ENCODE measurements around the gene SLC6A3. TPM values are rescaled to one million over a fixed set of nuclear protein-coding genes. Genes with fewer than 3 reads are reported as not detected.
A peak's percentile ranks its signal among the peaks of the same experiment; 100 is the strongest.

The SLC6A3 gene
- polyA plus RNA-seq, 6 donors from 2014 or later, result 0.09 TPM; not detected in 5

GRCh38 chr5:1449081-1449630 is 3.9 kb upstream of the SLC6A3 start:
- ATAC-seq (ENCODE audit: low read depth in 2 of 2), result no peak
- DNase-seq, result no peak
- Mint-ChIP-seq H3K4me1 (peaks cover 2 to 9% (median 8%) of the 10 kb centered on the region in 3 donors), H3K9me3 (peaks cover 5 to 24% (median 16%) of the 10 kb centered on the region in 7 donors), H3K4me3 (peak overlapping the region in 1 of 8 donors; percentile 11), H3K36me3 (peaks cover 0 to 14% of the 10 kb centered on the region in 2 donors), H3K27me3 (peaks cover 18 to 55% (median 28%) of the 10 kb centered on the region in 3 donors), H3K27ac (no peak overlapping the region)

GRCh38 chr5:1448511-1449011 is 3.3 kb upstream of the SLC6A3 start:
- no peak overlapping the region for H3K27ac Mint-ChIP-seq

GRCh38 chr5:1447671-1448361 is 2.6 kb upstream of the SLC6A3 start:
- Mint-ChIP-seq H3K4me3 (peak overlapping the region in 1 of 8 donors; percentile 53), H3K36me3 (peaks cover 0 to under 1% of the 10 kb centered on the region in 2 donors), H3K9me3 (peaks cover 0 to 11% (median 3%) of the 10 kb centered on the region in 7 donors), H3K4me1 (peaks cover 6 to 21% (median 15%) of the 10 kb centered on the region in 3 donors), H3K27me3 (peaks cover 31 to 60% (median 32%) of the 10 kb centered on the region in 3 donors), H3K27ac (no peak overlapping the region)
- ATAC-seq (ENCODE audit: low read depth in 2 of 2), result no peak
- DNase-seq, result no peak

More at GRCh38 chr5:1448511-1449011, 3.3 kb upstream of the SLC6A3 start:
- Mint-ChIP-seq H3K36me3 (peaks cover 0 to 8% of the 10 kb centered on the region in 2 donors), H3K4me3 (no peak overlapping the region), H3K27me3 (peaks cover 24 to 60% (median 28%) of the 10 kb centered on the region in 3 donors), H3K4me1 (peaks cover 6 to 14% (median 14%) of the 10 kb centered on the region in 3 donors), H3K9me3 (peaks cover 3 to 18% (median 10%) of the 10 kb centered on the region in 7 donors)
- no peak for DNase-seq
- ATAC-seq (ENCODE audit: low read depth in 2 of 2), result no peak

- Mint-ChIP-seq H3K36me3 (no peaks in the 10 kb centered on the region), H3K27me3 (peaks cover 27 to 71% (median 42%) of the 10 kb centered on the region in 3 donors), H3K27ac (peak overlapping the region in 1 of 6 donors; percentile 70), H3K4me3 (peak overlapping the region in 6 of 8 donors; percentile 28 to 70 (median 46)), H3K9me3 (peaks cover 0 to 1% (median 0%) of the 10 kb centered on the region in 7 donors), H3K4me1 (peaks cover 6 to 21% (median 15%) of the 10 kb centered on the region in 3 donors)
- DNase-seq, result no peak
- no peak for ATAC-seq (ENCODE audit: low read depth in 2 of 2)
Observed at GRCh38 chr5:1446602-1447343, 1.5 kb upstream of the SLC6A3 start.

- Mint-ChIP-seq H3K4me1 (peaks cover 6 to 21% (median 15%) of the 10 kb centered on the region in 3 donors), H3K4me3 (peak overlapping the region in 3 of 8 donors; percentile 11 to 76 (median 40))
- peak in 1 of 2 donors; percentile 12 for ATAC-seq (ENCODE audit: low read depth in 2 of 2)
Observed at GRCh38 chr5:1445689-1446601, 705 bp upstream of the SLC6A3 start.

GRCh38 chr5:1444361-1445189 is 665 bp downstream of the SLC6A3 start:
- H3K4me3 Mint-ChIP-seq, result peak overlapping the region; percentile 63 to 92 (median 79)
- H3K36me3 Mint-ChIP-seq, result peaks cover 4 to 16% of the 10 kb centered on the region in 2 donors
- peaks cover 6 to 21% (median 15%) of the 10 kb centered on the region in 3 donors for H3K4me1 Mint-ChIP-seq
- ATAC-seq (ENCODE audit: low read depth in 2 of 2) (peak; percentile 16 to 32), DNase-seq (no peak)
- peaks cover 4 to 10% (median 6%) of the 10 kb centered on the region in 7 donors for H3K9me3 Mint-ChIP-seq
- peaks cover 42 to 87% (median 64%) of the 10 kb centered on the region in 3 donors for H3K27me3 Mint-ChIP-seq
- H3K27ac Mint-ChIP-seq, result peak overlapping the region in 2 of 6 donors; percentile 60 to 73

More at GRCh38 chr5:1445689-1446601, 705 bp upstream of the SLC6A3 start:
- Mint-ChIP-seq H3K27me3 (peaks cover 31 to 78% (median 51%) of the 10 kb centered on the region in 3 donors), H3K36me3 (peaks cover 0 to 2% of the 10 kb centered on the region in 2 donors), H3K9me3 (peaks cover 0 to 1% (median 0%) of the 10 kb centered on the region in 7 donors), H3K27ac (no peak overlapping the region)
- DNase-seq, result no peak

- Mint-ChIP-seq H3K27me3 (peaks cover 39 to 83% (median 64%) of the 10 kb centered on the region in 3 donors), H3K4me3 (peak overlapping the region; percentile 63 to 92 (median 73)), H3K9me3 (peaks cover 4 to 10% (median 6%) of the 10 kb centered on the region in 7 donors), H3K36me3 (peaks cover 4 to 16% of the 10 kb centered on the region in 2 donors), H3K4me1 (peaks cover 6 to 21% (median 15%) of the 10 kb centered on the region in 3 donors), H3K27ac (peak overlapping the region in 3 of 6 donors; percentile 49 to 73 (median 60))
- DNase-seq (no peak), ATAC-seq (ENCODE audit: low read depth in 2 of 2) (peak; percentile 41 to 54)
Observed at GRCh38 chr5:1443991-1444360, 1.3 kb downstream of the SLC6A3 start.

- peak overlapping the region in 1 of 6 donors; percentile 30 for H3K27ac Mint-ChIP-seq
- no peak for ATAC-seq (ENCODE audit: low read depth in 2 of 2)
- peaks cover 4 to 16% of the 10 kb centered on the region in 2 donors for H3K36me3 Mint-ChIP-seq
- H3K9me3 Mint-ChIP-seq, result peaks cover 4 to 10% (median 6%) of the 10 kb centered on the region in 7 donors
- peaks cover 35 to 85% (median 56%) of the 10 kb centered on the region in 3 donors for H3K27me3 Mint-ChIP-seq
- peaks cover 6 to 21% (median 15%) of the 10 kb centered on the region in 3 donors for H3K4me1 Mint-ChIP-seq
- H3K4me3 Mint-ChIP-seq, result peak overlapping the region in 1 of 8 donors; percentile 92
- DNase-seq, result no peak
Observed at GRCh38 chr5:1443171-1443570, 2.1 kb downstream of the SLC6A3 start.

GRCh38 chr5:1442222-1443145 is 2.8 kb downstream of the SLC6A3 start:
- Mint-ChIP-seq H3K27me3 (peaks cover 40 to 81% (median 52%) of the 10 kb centered on the region in 3 donors), H3K36me3 (peaks cover 4 to 16% of the 10 kb centered on the region in 2 donors), H3K4me1 (peaks cover 6 to 21% (median 15%) of the 10 kb centered on the region in 3 donors), H3K9me3 (peaks cover 4 to 10% (median 6%) of the 10 kb centered on the region in 7 donors), H3K27ac (no peak overlapping the region), H3K4me3 (no peak overlapping the region)
- DNase-seq, result no peak
- no peak for ATAC-seq (ENCODE audit: low read depth in 2 of 2)

GRCh38 chr5:1441166-1441865 is 3.9 kb downstream of the SLC6A3 start:
- Mint-ChIP-seq H3K9me3 (peaks cover 4 to 10% (median 6%) of the 10 kb centered on the region in 7 donors), H3K27ac (peak overlapping the region in 1 of 6 donors; percentile 52), H3K27me3 (peaks cover 40 to 76% (median 59%) of the 10 kb centered on the region in 3 donors), H3K4me1 (peaks cover 9 to 16% (median 15%) of the 10 kb centered on the region in 3 donors), H3K36me3 (peaks cover 4 to 16% of the 10 kb centered on the region in 2 donors), H3K4me3 (peak overlapping the region in 1 of 8 donors; percentile 36)
- ATAC-seq (ENCODE audit: low read depth in 2 of 2) (no peak), DNase-seq (no peak)

Measured in naive B cell (primary cell).